OCI-LY1 (cell line): ENCODE data around the gene ABCC4.

Experiments used
- H2AFZ ChIP-seq: fragments of 200-600 bp; sonication (generic), shearing (Covaris generic); 2 replicates; pipeline ENCODE4 v1.6.0; 2014; ENCODE audit warnings: antibody characterized with exemption, mild to moderate bottlenecking, low read length
- H3F3A ChIP-seq: fragments of 200-600 bp; sonication (generic), shearing (Covaris generic); 2 replicates; pipeline ENCODE4 v1.6.0; 2014; ENCODE audit warnings: mild to moderate bottlenecking, antibody characterized with exemption, low read length, moderate library complexity; ENCODE audit not compliant: insufficient read depth
- H3K27ac ChIP-seq: fragments of 200-600 bp; sonication (generic); 2 replicates; pipeline ENCODE4 v1.5.1; 2014; ENCODE audit warnings: low read length, mixed run types, mild to moderate bottlenecking, low read depth; ENCODE audit not compliant: poor library complexity, severe bottlenecking
- H3K27me3 ChIP-seq: fragments of 200-600 bp; sonication (generic); 2 replicates; pipeline ENCODE4 v1.6.0; 2014; ENCODE audit warnings: antibody characterized with exemption, mild to moderate bottlenecking, low read length, moderate library complexity; ENCODE audit not compliant: insufficient read depth
- H3K36me3 ChIP-seq: fragments of 200-600 bp; sonication (generic); 2 replicates; pipeline ENCODE4 v1.6.1; 2014; ENCODE audit warnings: mild to moderate bottlenecking, antibody characterized with exemption, low read length, moderate library complexity, mixed read lengths; ENCODE audit not compliant: insufficient read depth
- H3K4me1 ChIP-seq: fragments of 200-600 bp; sonication (generic); 2 replicates; pipeline ENCODE4 v1.5.1; 2014; ENCODE audit warnings: mild to moderate bottlenecking, low read length, moderate library complexity; ENCODE audit not compliant: insufficient read depth, severe bottlenecking
- H3K4me2 ChIP-seq: fragments of 200-600 bp; sonication (generic), shearing (Covaris generic); 2 replicates; pipeline ENCODE4 v1.6.1; 2014; ENCODE audit warnings: low read length
- H3K4me3 ChIP-seq: fragments of 200-600 bp; sonication (generic); 2 replicates; pipeline ENCODE4 v1.5.1; 2014; ENCODE audit warnings: low read length, low read depth, mild to moderate bottlenecking, mixed read lengths; ENCODE audit not compliant: poor library complexity, severe bottlenecking
- H3K79me2 ChIP-seq: fragments of 200-600 bp; shearing (Covaris generic); 2 replicates; pipeline ENCODE4 v1.6.1; 2016; ENCODE audit warnings: mixed run types, low read length, mixed read lengths; ENCODE audit not compliant: insufficient read depth
- H3K9ac ChIP-seq: fragments of 200-600 bp; sonication (generic), shearing (Covaris generic); 2 replicates; pipeline ENCODE4 v1.6.1; 2014; ENCODE audit warnings: mild to moderate bottlenecking, low read length, mixed read lengths
- H3K9me2 ChIP-seq: fragments of 200-600 bp; sonication (generic), shearing (Covaris generic); 2 replicates; pipeline ENCODE4 v1.6.1; 2014; ENCODE audit warnings: low read depth, mild to moderate bottlenecking, low read length, mixed read lengths
- H3K9me3 ChIP-seq: fragments of 200-600 bp; shearing (Covaris generic); 2 replicates; pipeline ENCODE4 v1.6.1; 2014; ENCODE audit warnings: low read length, mixed read lengths
- H4K20me1 ChIP-seq: fragments of 200-600 bp; sonication (generic), shearing (Covaris generic); 2 replicates; pipeline ENCODE4 v1.6.0; 2016; ENCODE audit warnings: mild to moderate bottlenecking, low read length; ENCODE audit not compliant: insufficient read depth
- CTCF ChIP-seq: fragments of 200-600 bp; sonication (generic), shearing (Covaris generic); IDR thresholded peaks from 2 replicates; pipeline ENCODE4 v1.5.1; 2017; ENCODE audit warnings: mild to moderate bottlenecking, antibody characterized with exemption, low read length, moderate library complexity, mixed read lengths
- EZH2 ChIP-seq: fragments of 200-600 bp; sonication (generic), shearing (Covaris generic); IDR thresholded peaks from 2 replicates; pipeline ENCODE4 v1.8.0; 2017; ENCODE audit warnings: borderline replicate concordance, mixed run types, mild to moderate bottlenecking, antibody characterized with exemption, low read length, moderate library complexity, mixed read lengths

ABCC4 gene

GRCh38 chr13:95222733-95223018 lies 78.6 kb downstream of the ABCC4 start:
- H2AFZ ChIP-seq, result no peak overlapping the region
- no peaks in the 10 kb centered on the region for H4K20me1 ChIP-seq
- TF ChIP-seq EZH2, result no peak
- TF ChIP-seq CTCF, result no peak
- no peaks in the 10 kb centered on the region for H3K9me2 ChIP-seq
- no peaks in the 10 kb centered on the region for H3K36me3 ChIP-seq
- H3K27ac ChIP-seq, result no peak overlapping the region
- H3K79me2 ChIP-seq, result no peaks in the 10 kb centered on the region
- no peaks in the 10 kb centered on the region for H3K27me3 ChIP-seq
- H3K4me2 ChIP-seq, result no peak overlapping the region
- no peaks in the 10 kb centered on the region for H3F3A ChIP-seq
- H3K4me3 ChIP-seq, result no peak overlapping the region
- H3K9me3 ChIP-seq, result no peaks in the 10 kb centered on the region
- peaks cover 12% of the 10 kb centered on the region for H3K4me1 ChIP-seq
- no peak overlapping the region for H3K9ac ChIP-seq

- Histone ChIP-seq H3K4me1 (peaks cover 7% of the 10 kb centered on the region), H3K4me2 (no peak overlapping the region), H3K9ac (no peak overlapping the region), H3K36me3 (no peaks in the 10 kb centered on the region), H3K27ac (no peak overlapping the region), H3K9me3 (no peaks in the 10 kb centered on the region), H3K79me2 (no peaks in the 10 kb centered on the region), H3K9me2 (no peaks in the 10 kb centered on the region), H3F3A (no peaks in the 10 kb centered on the region), H3K27me3 (no peaks in the 10 kb centered on the region), H3K4me3 (no peak overlapping the region), H4K20me1 (no peaks in the 10 kb centered on the region), H2AFZ (no peak overlapping the region)
- TF ChIP-seq CTCF, result no peak
- TF ChIP-seq EZH2, result no peak
Observed at GRCh38 chr13:95221971-95222732, 79.1 kb downstream of the ABCC4 start.

GRCh38 chr13:95220611-95221010 lies 80.6 kb downstream of the ABCC4 start:
- Histone ChIP-seq H3F3A (no peaks in the 10 kb centered on the region), H2AFZ (no peak overlapping the region), H3K36me3 (no peaks in the 10 kb centered on the region), H3K9me3 (no peaks in the 10 kb centered on the region), H3K9me2 (no peaks in the 10 kb centered on the region), H3K4me3 (no peak overlapping the region), H3K79me2 (no peaks in the 10 kb centered on the region), H3K9ac (no peak overlapping the region), H3K4me1 (no peaks in the 10 kb centered on the region), H3K4me2 (no peak overlapping the region), H4K20me1 (no peaks in the 10 kb centered on the region), H3K27me3 (no peaks in the 10 kb centered on the region), H3K27ac (no peak overlapping the region)
- TF ChIP-seq EZH2 (no peak), CTCF (no peak)
